Activated naive CD4-positive, alpha-beta T cell treated with anti-CD3 and anti-CD28 coated beads for 36 hours (primary cell): Measurements from ENCODE around the gene ATG2A. TPM values are rescaled to one million over a fixed set of nuclear protein-coding genes. Genes with fewer than 3 reads are reported as not detected.

Experiments used
- CTCF ChIA-PET: fragments of 350-600 bp; sonication (Branson Sonifier 250); formaldehyde crosslinking; loops from one replicate; lab custom pipeline; 2021; ENCODE audit warnings: antibody characterized with exemption; lab: Charles Lee
- DNase-seq: peaks from one replicate; pipeline ENCODE4 v3.0.0-alpha.2; 2020
- H3K27ac Mint-ChIP-seq: one replicate; pipeline ENCODE4 v1.8.0; 2021; ENCODE audit warnings: mild to moderate bottlenecking, mixed read lengths
- H3K27me3 Mint-ChIP-seq: one replicate; pipeline ENCODE4 v1.8.0; 2021; ENCODE audit warnings: low read depth, mixed read lengths
- H3K36me3 Mint-ChIP-seq: one replicate; pipeline ENCODE4 v1.8.0; 2021; ENCODE audit warnings: low read depth, mixed read lengths
- H3K4me1 Mint-ChIP-seq: one replicate; pipeline ENCODE4 v1.8.0; 2021; ENCODE audit warnings: low read depth, mixed read lengths
- H3K4me3 Mint-ChIP-seq: one replicate; pipeline ENCODE4 v1.8.0; 2021; ENCODE audit warnings: mild to moderate bottlenecking, moderate library complexity, mixed read lengths
- H3K9me3 Mint-ChIP-seq: one replicate; pipeline ENCODE4 v1.8.0; 2021; ENCODE audit warnings: mixed read lengths
- intact Hi-C: fragments of 100-400 bp; cut with micrococcal nuclease; formaldehyde crosslinking; loops from one replicate; pipeline ENCODE4 v1.15.1; 2023
- total RNA-seq, 2 experiments: library from RNA; stranded (reverse); gene quantifications; one replicate each; pipeline ENCODE4 v1.2.3, GENCODE V29; 2021

Gene ATG2A
- total RNA-seq, 2 experiments from 2014 or later = 15.1 to 16.3 TPM

GRCh38 chr11:64933213-64933934, 16.4 kb upstream of the ATG2A start:
- H3K9me3 Mint-ChIP-seq = no peaks in the 10 kb centered on the region
- H3K4me1 Mint-ChIP-seq = no peaks in the 10 kb centered on the region
- intact Hi-C loops = no loop called here
- no peak for DNase-seq
- H3K4me3 Mint-ChIP-seq = no peak overlapping the region
- no peak overlapping the region for H3K27ac Mint-ChIP-seq
- no peaks in the 10 kb centered on the region for H3K27me3 Mint-ChIP-seq
- no peaks in the 10 kb centered on the region for H3K36me3 Mint-ChIP-seq
- CTCF ChIA-PET = interaction anchor here (1.0 kb wide), 1 partner anchor 30 kb away, joined by 3 read pairs; no protein-coding TSS in a partner anchor

DNA sequence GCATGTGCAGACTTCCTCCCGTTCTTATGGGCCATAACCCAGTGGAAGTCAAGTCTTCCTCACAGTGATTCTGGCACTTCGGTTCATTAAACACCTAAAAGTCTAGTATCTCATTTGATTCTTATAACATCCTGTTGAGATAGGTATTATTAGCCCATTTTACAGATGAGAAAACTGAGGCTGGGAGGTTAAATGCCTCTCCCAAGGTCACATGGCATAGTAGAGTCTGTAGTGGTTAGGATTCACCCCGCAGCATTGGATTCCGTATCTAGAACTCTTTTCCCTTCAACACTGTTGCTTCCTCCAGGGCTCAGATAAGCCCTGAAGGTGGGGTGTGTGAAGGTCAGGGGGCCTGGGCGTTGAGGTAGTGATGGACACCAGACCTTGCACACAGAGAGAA, 15.3 kb upstream of the ATG2A start:
- intact Hi-C loops = no loop called here
- H3K36me3 Mint-ChIP-seq = no peaks in the 10 kb centered on the region
- no peak for DNase-seq
- H3K4me3 Mint-ChIP-seq = no peak overlapping the region
- H3K4me1 Mint-ChIP-seq = no peaks in the 10 kb centered on the region
- CTCF ChIA-PET = interaction anchor here (1.0 kb wide), 1 partner anchor 31 kb away, joined by 3 read pairs; no protein-coding TSS in a partner anchor
- H3K9me3 Mint-ChIP-seq = no peaks in the 10 kb centered on the region
- H3K27me3 Mint-ChIP-seq = no peaks in the 10 kb centered on the region
- no peak overlapping the region for H3K27ac Mint-ChIP-seq

GRCh38 chr11:64931290-64931689, 14.3 kb upstream of the ATG2A start:
- H3K4me1 Mint-ChIP-seq = no peaks in the 10 kb centered on the region
- no peaks in the 10 kb centered on the region for H3K9me3 Mint-ChIP-seq
- no peaks in the 10 kb centered on the region for H3K36me3 Mint-ChIP-seq
- no peak for DNase-seq
- no peak overlapping the region for H3K27ac Mint-ChIP-seq
- H3K27me3 Mint-ChIP-seq = no peaks in the 10 kb centered on the region
- H3K4me3 Mint-ChIP-seq = no peak overlapping the region
- CTCF ChIA-PET = interaction anchor here (1.2 kb wide), 1 partner anchor 14 kb away, joined by 4 read pairs; no protein-coding TSS in a partner anchor
- intact Hi-C loops = no loop called here

DNA sequence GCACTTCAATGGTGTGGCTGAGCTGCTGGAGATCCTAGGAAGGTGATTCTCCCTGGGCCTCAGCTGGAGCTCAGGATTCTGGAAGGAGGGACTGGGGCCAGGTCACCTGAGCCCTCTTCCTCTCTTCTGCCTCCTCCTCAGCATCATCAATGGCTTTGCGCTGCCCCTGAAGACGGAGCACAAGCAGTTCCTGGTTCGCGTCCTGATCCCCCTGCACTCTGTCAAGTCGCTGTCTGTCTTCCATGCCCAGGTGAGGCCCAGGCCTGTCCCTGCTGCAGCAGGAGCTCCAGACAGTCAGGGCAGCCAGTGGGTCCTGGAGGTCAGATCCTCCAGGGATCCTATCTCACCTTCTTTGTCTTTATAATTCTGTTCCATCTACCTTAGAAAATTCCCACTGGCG, 13.3 kb upstream of the ATG2A start:
- no peak overlapping the region for H3K27ac Mint-ChIP-seq
- intact Hi-C loops = no loop called here
- H3K36me3 Mint-ChIP-seq = no peaks in the 10 kb centered on the region
- no peaks in the 10 kb centered on the region for H3K27me3 Mint-ChIP-seq
- no peak for DNase-seq
- CTCF ChIA-PET = interaction anchor here (1.2 kb wide), 3 partner anchors 13 to 33 kb away, joined by 3 to 4 read pairs (median 4); no protein-coding TSS in a partner anchor
- peaks cover 4% of the 10 kb centered on the region for H3K4me1 Mint-ChIP-seq
- no peak overlapping the region for H3K4me3 Mint-ChIP-seq
- no peaks in the 10 kb centered on the region for H3K9me3 Mint-ChIP-seq

- intact Hi-C loops = no loop called here
- CTCF ChIA-PET = interaction anchor here (1.0 to 1.2 kb wide), 3 partner anchors 17 to 153 kb away, joined by 3 to 4 read pairs (median 4); no protein-coding TSS in a partner anchor
- no peak overlapping the region for H3K4me3 Mint-ChIP-seq
- DNase-seq = no peak
- H3K36me3 Mint-ChIP-seq = no peaks in the 10 kb centered on the region
- H3K4me1 Mint-ChIP-seq = peaks cover 9% of the 10 kb centered on the region
- H3K27me3 Mint-ChIP-seq = no peaks in the 10 kb centered on the region
- H3K27ac Mint-ChIP-seq = no peak overlapping the region
- no peaks in the 10 kb centered on the region for H3K9me3 Mint-ChIP-seq
These were observed 12.6 kb upstream of the ATG2A start for GRCh38 chr11:64929625-64930024.

DNA sequence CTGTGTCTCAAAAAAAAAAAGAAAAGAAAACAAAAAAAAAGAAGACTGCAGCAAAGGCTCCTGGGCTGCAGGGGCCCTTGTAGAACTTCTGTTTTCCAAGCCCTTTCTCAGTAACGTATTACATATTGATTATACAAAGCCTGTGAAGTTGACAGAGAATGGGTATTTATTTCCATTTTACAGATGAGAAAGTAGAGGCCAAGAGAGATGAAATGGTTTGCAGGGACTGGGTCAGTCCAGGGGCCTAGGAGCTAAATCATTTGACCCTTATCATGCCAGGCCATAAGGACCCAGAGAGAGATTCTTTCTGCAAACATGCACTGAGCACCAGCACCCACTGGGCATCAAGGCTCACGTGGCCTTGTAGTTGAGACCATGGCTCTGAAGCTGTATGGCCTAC, 11.9 kb upstream of the ATG2A start:
- no peaks in the 10 kb centered on the region for H3K36me3 Mint-ChIP-seq

DNA sequence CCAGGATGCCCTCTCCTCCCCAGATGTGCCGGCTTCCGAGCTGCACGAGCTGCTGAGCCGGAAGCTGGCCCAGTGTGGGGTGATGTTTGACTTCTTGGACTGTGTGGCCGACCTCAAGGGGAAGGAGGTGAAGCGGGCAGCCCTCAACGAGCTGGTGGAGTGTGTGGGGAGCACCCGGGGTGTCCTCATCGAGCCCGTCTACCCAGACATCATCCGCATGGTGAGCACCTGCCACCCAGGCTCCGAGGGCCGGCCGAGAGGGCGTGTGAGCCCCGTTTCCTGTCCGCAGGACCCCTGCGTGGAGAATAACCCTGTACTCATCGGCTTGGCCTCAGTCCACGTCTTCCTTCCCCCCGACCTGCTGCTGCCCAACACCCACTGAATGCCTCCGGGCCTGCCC, 9.7 kb upstream of the ATG2A start:
- Mint-ChIP-seq H3K27ac (no peak overlapping the region), H3K36me3 (no peaks in the 10 kb centered on the region), H3K4me3 (no peak overlapping the region), H3K9me3 (no peaks in the 10 kb centered on the region), H3K4me1 (peaks cover 19% of the 10 kb centered on the region), H3K27me3 (no peaks in the 10 kb centered on the region)
- intact Hi-C loops = no loop called here
- no peak for DNase-seq
- CTCF ChIA-PET = interaction anchor here (0.7 kb wide), 1 partner anchor 94 kb away, joined by 3 read pairs; no protein-coding TSS in a partner anchor

More for the DNA sequence above, 11.9 kb upstream of the ATG2A start:
- no peaks in the 10 kb centered on the region for H3K27me3 Mint-ChIP-seq
- CTCF ChIA-PET = interaction anchor here (1.0 kb wide), 1 partner anchor 154 kb away, joined by 4 read pairs; no protein-coding TSS in a partner anchor
- H3K27ac Mint-ChIP-seq = no peak overlapping the region
- intact Hi-C loops = no loop called here
- peaks cover 13% of the 10 kb centered on the region for H3K4me1 Mint-ChIP-seq
- no peak overlapping the region for H3K4me3 Mint-ChIP-seq
- DNase-seq = no peak
- H3K9me3 Mint-ChIP-seq = no peaks in the 10 kb centered on the region

- intact Hi-C loops = loop anchor here (1.0 to 2.0 kb wide), 3 partner anchors 8 to 147 kb away; partner anchors contain the start of genes ATG2A and SF1
These were observed 8.8 kb upstream of the ATG2A start for GRCh38 chr11:64925536-64926436.

GRCh38 chr11:64924910-64925284, 7.9 kb upstream of the ATG2A start:
- no peaks in the 10 kb centered on the region for H3K36me3 Mint-ChIP-seq
- peak overlapping the region; percentile 76 for H3K4me3 Mint-ChIP-seq
- intact Hi-C loops = loop anchor here (1.0 to 2.0 kb wide), 6 partner anchors 8 to 146 kb away; partner anchors contain the start of genes ATG2A and SF1
- no peaks in the 10 kb centered on the region for H3K27me3 Mint-ChIP-seq
- CTCF ChIA-PET = interaction anchor here (1.6 kb wide), 1 partner anchor 76 kb away, joined by 4 read pairs; no protein-coding TSS in a partner anchor
- peaks cover 19% of the 10 kb centered on the region for H3K4me1 Mint-ChIP-seq
- H3K9me3 Mint-ChIP-seq = no peaks in the 10 kb centered on the region
- H3K27ac Mint-ChIP-seq = no peak overlapping the region
- DNase-seq = peak; percentile 57

More at GRCh38 chr11:64925536-64926436, 8.8 kb upstream of the ATG2A start:
- Mint-ChIP-seq H3K27ac (no peak overlapping the region), H3K36me3 (no peaks in the 10 kb centered on the region), H3K4me3 (peak overlapping the region; percentile 76), H3K4me1 (peaks cover 19% of the 10 kb centered on the region), H3K9me3 (no peaks in the 10 kb centered on the region), H3K27me3 (no peaks in the 10 kb centered on the region)
- CTCF ChIA-PET = interaction anchor here (0.6 kb wide), 1 partner anchor 1505 kb away, joined by 3 read pairs; no protein-coding TSS in a partner anchor
- no peak for DNase-seq

DNA sequence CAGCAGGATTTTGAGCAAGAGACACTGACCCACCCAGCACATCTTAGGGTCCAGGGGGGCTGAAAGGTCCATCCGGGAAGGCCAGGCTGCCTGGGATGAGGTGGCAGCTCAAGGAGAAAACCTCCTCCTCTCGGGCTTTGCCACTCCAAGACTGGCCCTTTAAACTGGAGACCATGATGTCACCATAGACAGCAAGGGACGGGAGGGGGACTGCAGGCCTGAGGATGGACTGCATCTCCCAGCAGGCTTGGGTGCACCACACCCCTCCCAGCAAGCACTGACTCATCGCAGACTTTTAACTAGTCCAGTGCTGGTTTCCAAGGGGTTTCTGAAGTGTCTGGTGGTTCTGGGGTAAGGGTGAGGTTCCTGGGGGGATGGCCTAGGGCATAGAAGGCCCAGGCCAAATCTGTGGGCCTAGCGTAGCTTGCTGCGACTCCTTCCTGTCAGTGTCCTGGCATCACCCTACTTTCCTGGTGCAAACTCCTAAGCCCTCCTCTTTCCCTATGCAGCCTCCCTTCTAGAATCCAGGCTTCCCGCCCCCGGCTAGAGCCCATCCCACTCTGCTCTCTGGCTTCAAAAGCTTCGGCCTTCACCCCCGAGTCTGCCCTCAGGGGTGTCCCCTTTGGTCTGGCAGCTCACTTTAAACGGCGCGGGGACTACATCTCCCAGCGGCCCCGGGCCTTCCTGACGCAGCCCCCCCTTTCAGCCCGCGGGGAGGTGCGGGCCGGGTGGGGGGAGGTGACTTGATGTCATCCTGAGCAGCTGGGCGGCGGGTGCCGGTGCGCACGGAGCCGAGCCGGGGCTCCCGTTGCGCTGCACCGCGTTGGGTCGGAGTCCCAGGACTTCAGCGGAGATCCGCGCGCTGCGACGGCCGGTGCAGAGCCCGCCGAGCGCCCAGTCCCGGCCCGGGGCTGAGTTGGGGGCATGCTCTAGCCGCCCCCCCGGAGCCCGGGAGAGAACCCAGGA, 7.2 kb upstream of the ATG2A start, which contains the start of gene PPP2R5B:
PPP2R5B (plus strand) TSS at position 746 of the 966 bp plus-strand sequence. CDS start 1,046 bp downstream, outside the sequence.
- CTCF ChIA-PET = interaction anchor here (1.6 kb wide), 1 partner anchor 76 kb away, joined by 4 read pairs; no protein-coding TSS in a partner anchor
- Mint-ChIP-seq H3K27me3 (no peaks in the 10 kb centered on the region), H3K4me3 (peak within 1 kb of the TSS; percentile 87), H3K4me1 (peaks cover 19% of the 10 kb centered on the region), H3K27ac (peak within 1 kb of the TSS; percentile 93), H3K9me3 (no peaks in the 10 kb centered on the region), H3K36me3 (no peaks in the 10 kb centered on the region)
- intact Hi-C loops = loop anchor here (1.0 to 2.0 kb wide), 5 partner anchors 46 to 145 kb away; partner anchors contain the start of gene SF1
- DNase-seq = peak; percentile 92

- no peaks in the 10 kb centered on the region for H3K9me3 Mint-ChIP-seq
- no peak for DNase-seq
- H3K36me3 Mint-ChIP-seq = no peaks in the 10 kb centered on the region
- no peaks in the 10 kb centered on the region for H3K27me3 Mint-ChIP-seq
- no peak overlapping the region for H3K4me3 Mint-ChIP-seq
- peaks cover 19% of the 10 kb centered on the region for H3K4me1 Mint-ChIP-seq
- CTCF ChIA-PET = interaction anchor here (0.6 to 1.0 kb wide), 2 partner anchors 28 to 160 kb away, joined by 3 read pairs; no protein-coding TSS in a partner anchor
- no peak overlapping the region for H3K27ac Mint-ChIP-seq
- intact Hi-C loops = no loop called here
These were observed 6.2 kb upstream of the ATG2A start for GRCh38 chr11:64923151-64923661.
